WTC11 (cell line): Measurements from ENCODE around the gene ITIH5. TPM values are rescaled to one million over a fixed set of nuclear protein-coding genes. Genes with fewer than 3 reads are reported as not detected.

Experiments
- ATAC-seq: fragments of 200-7000 bp; cut with Tn5 transposase; 2 replicates; pipeline ENCODE4 v1.10.0; 2021; ENCODE audit warnings: mild to moderate bottlenecking, moderate library complexity
- CTCF ChIA-PET: fragments of 300-600 bp; sonication (Branson Sonifier 250); formaldehyde crosslinking; loops from one replicate; lab custom pipeline; 2021; ENCODE audit warnings: antibody characterized with exemption; lab: Charles Lee
- POLR2A ChIA-PET: fragments of 350-600 bp; sonication (Branson Sonifier 250); formaldehyde crosslinking; loops from one replicate; lab custom pipeline; 2021; ENCODE audit warnings: antibody characterized with exemption; lab: Charles Lee
- DNase-seq: peaks from one replicate; pipeline ENCODE4 v3.0.0; 2021; ENCODE audit warnings: low spot score
- H3K27ac Mint-ChIP-seq: 2 replicates; pipeline ENCODE4 v1.8.0; 2021; ENCODE audit warnings: mixed read lengths
- H3K27me3 Mint-ChIP-seq: 2 replicates; pipeline ENCODE4 v1.8.0; 2021; ENCODE audit warnings: low read depth, mild to moderate bottlenecking, moderate library complexity, mixed read lengths
- H3K36me3 Mint-ChIP-seq: 2 replicates; pipeline ENCODE4 v1.8.0; 2021; ENCODE audit warnings: mixed read lengths
- H3K4me1 Mint-ChIP-seq: 2 replicates; pipeline ENCODE4 v1.8.0; 2022; ENCODE audit warnings: mixed read lengths
- H3K4me3 Mint-ChIP-seq: 2 replicates; pipeline ENCODE4 v1.8.0; 2021; ENCODE audit warnings: mild to moderate bottlenecking, moderate library complexity, mixed read lengths
- H3K9me3 Mint-ChIP-seq: 2 replicates; pipeline ENCODE4 v1.8.0; 2021; ENCODE audit warnings: mixed read lengths
- CREM ChIP-seq: sonication (generic); formaldehyde crosslinking; IDR thresholded peaks from 2 replicates; pipeline ENCODE4 v1.8.1; 2022; ENCODE audit warnings: mild to moderate bottlenecking, missing genetic modification reagents, moderate library complexity
- FOXJ3 ChIP-seq: sonication (generic); formaldehyde crosslinking; IDR thresholded peaks from 2 replicates; pipeline ENCODE4 v1.9.0; 2021; ENCODE audit warnings: missing genetic modification reagents, mild to moderate bottlenecking, borderline replicate concordance
- GRHL2 ChIP-seq: fragments of 250-450 bp; sonication (Bioruptor Pico); IDR thresholded peaks from 2 replicates; pipeline ENCODE4 v1.8.0; 2022; ENCODE audit warnings: mild to moderate bottlenecking, moderate library complexity; ENCODE audit not compliant: insufficient replicate concordance, severe bottlenecking
- IRF2 ChIP-seq: sonication (generic); formaldehyde crosslinking; IDR thresholded peaks from 2 replicates; pipeline ENCODE4 v1.8.0; 2022; ENCODE audit warnings: low read depth, missing genetic modification reagents, borderline replicate concordance
- JAZF1 ChIP-seq: fragments of 250-450 bp; sonication (Bioruptor Pico); IDR thresholded peaks from 2 replicates; pipeline ENCODE4 v1.9.0; 2021; ENCODE audit warnings: moderate library complexity, mild to moderate bottlenecking, inconsistent platforms
- SMAD3 ChIP-seq: sonication (generic); formaldehyde crosslinking; IDR thresholded peaks from 2 replicates; pipeline ENCODE4 v1.8.0; 2022; ENCODE audit warnings: missing genetic modification reagents, mild to moderate bottlenecking, borderline replicate concordance
- TEAD1 ChIP-seq: sonication (generic); formaldehyde crosslinking; IDR thresholded peaks from 2 replicates; pipeline ENCODE4 v1.8.0; 2022; ENCODE audit warnings: mild to moderate bottlenecking, missing genetic modification reagents
- TP53 ChIP-seq: sonication (generic); formaldehyde crosslinking; IDR thresholded peaks from 2 replicates; pipeline ENCODE4 v1.8.1; 2023; ENCODE audit warnings: mild to moderate bottlenecking, missing genetic modification reagents
- total RNA-seq: library from RNA; stranded (reverse); gene quantifications from 3 replicates; pipeline ENCODE4 v1.2.3, GENCODE V29; 2021
- TF ChIP-seq, protein P1 (sequence below): fragments of 200-600 bp; IDR thresholded peaks from 2 replicates; pipeline ENCODE4 v1.8.0; 2022; ENCODE audit warnings: antibody characterized with exemption
- TF ChIP-seq, protein P2 (sequence below): sonication (generic); formaldehyde crosslinking; IDR thresholded peaks from 2 replicates; pipeline ENCODE4 v1.8.1; 2023; ENCODE audit warnings: mild to moderate bottlenecking, missing genetic modification reagents
- TF ChIP-seq, protein P3 (sequence below): sonication (generic); formaldehyde crosslinking; IDR thresholded peaks from 2 replicates; pipeline ENCODE4 v1.8.0; 2023; ENCODE audit warnings: mild to moderate bottlenecking, missing genetic modification reagents
- TF ChIP-seq, protein P4 (sequence below): sonication (generic); formaldehyde crosslinking; IDR thresholded peaks from 2 replicates; pipeline ENCODE4 v1.8.0; 2023; ENCODE audit warnings: missing genetic modification reagents, mild to moderate bottlenecking, borderline replicate concordance

Gene ITIH5
- total RNA-seq, 1 experiment from 2014 or later, result 3.1 TPM

DNA sequence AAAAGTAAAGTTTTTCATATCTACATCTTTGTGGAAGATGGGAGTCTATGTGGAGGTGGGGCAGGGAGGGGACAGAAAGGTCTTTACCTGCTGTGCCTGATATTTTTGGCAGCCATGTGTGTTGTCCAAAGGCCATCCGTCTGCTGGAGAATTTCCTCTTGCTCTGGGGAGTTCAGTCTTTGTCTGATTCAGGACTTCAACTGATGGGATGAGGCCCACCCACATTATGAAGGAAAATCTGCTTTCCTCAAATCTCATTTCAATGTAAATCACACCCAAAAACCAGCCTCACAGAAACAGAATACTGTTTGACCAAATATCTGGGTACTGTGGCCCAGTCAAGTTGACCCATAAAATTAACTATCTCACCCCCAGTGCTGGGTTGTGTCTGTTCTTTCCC lies 12.5 kb upstream of the ITIH5 start (continued):
- TF ChIP-seq, protein P1, sequence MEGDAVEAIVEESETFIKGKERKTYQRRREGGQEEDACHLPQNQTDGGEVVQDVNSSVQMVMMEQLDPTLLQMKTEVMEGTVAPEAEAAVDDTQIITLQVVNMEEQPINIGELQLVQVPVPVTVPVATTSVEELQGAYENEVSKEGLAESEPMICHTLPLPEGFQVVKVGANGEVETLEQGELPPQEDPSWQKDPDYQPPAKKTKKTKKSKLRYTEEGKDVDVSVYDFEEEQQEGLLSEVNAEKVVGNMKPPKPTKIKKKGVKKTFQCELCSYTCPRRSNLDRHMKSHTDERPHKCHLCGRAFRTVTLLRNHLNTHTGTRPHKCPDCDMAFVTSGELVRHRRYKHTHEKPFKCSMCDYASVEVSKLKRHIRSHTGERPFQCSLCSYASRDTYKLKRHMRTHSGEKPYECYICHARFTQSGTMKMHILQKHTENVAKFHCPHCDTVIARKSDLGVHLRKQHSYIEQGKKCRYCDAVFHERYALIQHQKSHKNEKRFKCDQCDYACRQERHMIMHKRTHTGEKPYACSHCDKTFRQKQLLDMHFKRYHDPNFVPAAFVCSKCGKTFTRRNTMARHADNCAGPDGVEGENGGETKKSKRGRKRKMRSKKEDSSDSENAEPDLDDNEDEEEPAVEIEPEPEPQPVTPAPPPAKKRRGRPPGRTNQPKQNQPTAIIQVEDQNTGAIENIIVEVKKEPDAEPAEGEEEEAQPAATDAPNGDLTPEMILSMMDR, result no peak
- TF ChIP-seq, protein P2, sequence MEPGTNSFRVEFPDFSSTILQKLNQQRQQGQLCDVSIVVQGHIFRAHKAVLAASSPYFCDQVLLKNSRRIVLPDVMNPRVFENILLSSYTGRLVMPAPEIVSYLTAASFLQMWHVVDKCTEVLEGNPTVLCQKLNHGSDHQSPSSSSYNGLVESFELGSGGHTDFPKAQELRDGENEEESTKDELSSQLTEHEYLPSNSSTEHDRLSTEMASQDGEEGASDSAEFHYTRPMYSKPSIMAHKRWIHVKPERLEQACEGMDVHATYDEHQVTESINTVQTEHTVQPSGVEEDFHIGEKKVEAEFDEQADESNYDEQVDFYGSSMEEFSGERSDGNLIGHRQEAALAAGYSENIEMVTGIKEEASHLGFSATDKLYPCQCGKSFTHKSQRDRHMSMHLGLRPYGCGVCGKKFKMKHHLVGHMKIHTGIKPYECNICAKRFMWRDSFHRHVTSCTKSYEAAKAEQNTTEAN, result no peak
- TF ChIP-seq CREM (CRISPR knock-in tag), result no peak
- no peak for TF ChIP-seq TEAD1 (CRISPR knock-in tag)
- TF ChIP-seq GRHL2, result no peak
- no peak for TF ChIP-seq SMAD3 (CRISPR knock-in tag)
- TF ChIP-seq, all 79 proteins: peak for 0

DNA sequence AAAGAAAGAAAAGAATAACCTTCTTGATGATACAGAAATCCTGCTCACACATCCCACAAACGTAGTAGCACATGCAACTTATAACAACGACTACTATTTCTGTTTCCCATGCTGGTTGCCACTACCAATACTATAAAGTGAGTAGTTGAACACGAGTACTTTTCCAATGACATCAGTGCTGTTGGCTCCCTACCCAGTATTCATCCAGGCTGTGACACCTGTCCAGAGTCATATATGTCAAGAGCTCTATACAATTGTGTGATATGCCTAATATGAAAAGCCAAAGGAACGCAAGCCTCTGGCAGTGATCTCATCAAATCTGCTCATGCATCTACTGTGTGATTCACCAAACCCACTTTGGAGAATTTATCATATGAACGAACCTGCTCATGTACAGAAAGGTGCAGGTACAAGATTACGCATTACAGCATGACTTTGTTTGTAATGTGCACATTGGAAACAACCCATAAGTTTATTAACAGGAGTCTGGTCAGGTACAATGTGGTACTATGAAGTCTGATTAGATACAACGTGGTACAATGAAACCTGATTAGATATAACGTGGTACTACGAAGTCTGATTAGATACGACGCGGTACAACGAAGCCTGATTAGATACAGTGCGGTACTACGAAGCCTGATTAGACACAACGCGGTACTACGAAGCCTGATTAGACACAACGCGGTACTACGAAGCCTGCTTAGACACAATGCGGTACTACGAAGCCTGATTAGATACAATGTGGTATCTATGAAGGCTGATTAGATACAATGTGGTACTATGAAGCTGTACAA lies 5.8 kb upstream of the ITIH5 start:
- H3K9me3 Mint-ChIP-seq, result no peaks in the 10 kb centered on the region
- no peaks in the 10 kb centered on the region for H3K36me3 Mint-ChIP-seq
- ATAC-seq (no peak), DNase-seq (no peak)
- ChIA-PET POLR2A (interaction anchor here (0.5 kb wide), 1 partner anchor 118 kb away, joined by 3 read pairs; no protein-coding TSS in a partner anchor), CTCF (interaction anchor here (1.9 kb wide), 1 partner anchor 147 kb away, joined by 4 read pairs; no protein-coding TSS in a partner anchor)
- peaks cover 27% of the 10 kb centered on the region for H3K27me3 Mint-ChIP-seq
- no peak overlapping the region for H3K4me3 Mint-ChIP-seq
- H3K27ac Mint-ChIP-seq, result no peak overlapping the region
- TF ChIP-seq FOXJ3 (CRISPR knock-in tag), result no peak
- TF ChIP-seq TP53, result no peak
- TF ChIP-seq JAZF1 (CRISPR knock-in tag), result peak; percentile 65; the same call in 1 of the 2 replicates
- H3K4me1 Mint-ChIP-seq, result peaks cover 4% of the 10 kb centered on the region

DNA sequence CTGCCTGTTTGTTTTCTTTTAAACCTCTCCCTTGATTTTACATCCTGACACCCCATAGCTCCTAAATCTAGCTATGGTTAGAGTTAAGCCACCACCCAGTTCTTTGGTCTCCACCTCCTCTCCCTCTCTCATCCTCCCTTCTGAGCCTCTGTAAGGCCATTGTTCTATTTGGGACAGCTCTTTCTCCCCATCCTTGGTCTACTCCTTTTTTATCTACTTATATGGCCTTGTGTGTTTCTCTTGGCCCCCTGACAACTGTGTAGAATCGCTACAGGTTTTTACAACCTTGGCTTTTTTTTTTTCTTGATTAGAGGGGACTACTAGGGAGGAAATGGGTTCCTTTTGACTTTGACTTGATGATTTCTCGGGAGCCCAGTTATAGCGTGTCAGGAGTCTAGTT lies 3.4 kb upstream of the ITIH5 start:
- ATAC-seq (no peak), DNase-seq (no peak)
- no peaks in the 10 kb centered on the region for H3K36me3 Mint-ChIP-seq
- no peak overlapping the region for H3K4me3 Mint-ChIP-seq
- H3K9me3 Mint-ChIP-seq, result no peaks in the 10 kb centered on the region
- CTCF ChIA-PET, result interaction anchor here (0.9 to 1.0 kb wide), 2 partner anchors 17 to 145 kb away, joined by 3 to 5 read pairs; no protein-coding TSS in a partner anchor
- H3K27ac Mint-ChIP-seq, result no peak overlapping the region
- POLR2A ChIA-PET, result interaction anchor here (0.7 kb wide), 1 partner anchor 382 kb away, joined by 3 read pairs; no protein-coding TSS in a partner anchor
- peaks cover 41% of the 10 kb centered on the region for H3K27me3 Mint-ChIP-seq
- H3K4me1 Mint-ChIP-seq, result peaks cover 15% of the 10 kb centered on the region
- TF ChIP-seq IRF2 (CRISPR knock-in tag), result no peak
- TF ChIP-seq, protein P3, sequence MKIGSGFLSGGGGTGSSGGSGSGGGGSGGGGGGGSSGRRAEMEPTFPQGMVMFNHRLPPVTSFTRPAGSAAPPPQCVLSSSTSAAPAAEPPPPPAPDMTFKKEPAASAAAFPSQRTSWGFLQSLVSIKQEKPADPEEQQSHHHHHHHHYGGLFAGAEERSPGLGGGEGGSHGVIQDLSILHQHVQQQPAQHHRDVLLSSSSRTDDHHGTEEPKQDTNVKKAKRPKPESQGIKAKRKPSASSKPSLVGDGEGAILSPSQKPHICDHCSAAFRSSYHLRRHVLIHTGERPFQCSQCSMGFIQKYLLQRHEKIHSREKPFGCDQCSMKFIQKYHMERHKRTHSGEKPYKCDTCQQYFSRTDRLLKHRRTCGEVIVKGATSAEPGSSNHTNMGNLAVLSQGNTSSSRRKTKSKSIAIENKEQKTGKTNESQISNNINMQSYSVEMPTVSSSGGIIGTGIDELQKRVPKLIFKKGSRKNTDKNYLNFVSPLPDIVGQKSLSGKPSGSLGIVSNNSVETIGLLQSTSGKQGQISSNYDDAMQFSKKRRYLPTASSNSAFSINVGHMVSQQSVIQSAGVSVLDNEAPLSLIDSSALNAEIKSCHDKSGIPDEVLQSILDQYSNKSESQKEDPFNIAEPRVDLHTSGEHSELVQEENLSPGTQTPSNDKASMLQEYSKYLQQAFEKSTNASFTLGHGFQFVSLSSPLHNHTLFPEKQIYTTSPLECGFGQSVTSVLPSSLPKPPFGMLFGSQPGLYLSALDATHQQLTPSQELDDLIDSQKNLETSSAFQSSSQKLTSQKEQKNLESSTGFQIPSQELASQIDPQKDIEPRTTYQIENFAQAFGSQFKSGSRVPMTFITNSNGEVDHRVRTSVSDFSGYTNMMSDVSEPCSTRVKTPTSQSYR (CRISPR knock-in tag), result no peak
- TF ChIP-seq, protein P4, sequence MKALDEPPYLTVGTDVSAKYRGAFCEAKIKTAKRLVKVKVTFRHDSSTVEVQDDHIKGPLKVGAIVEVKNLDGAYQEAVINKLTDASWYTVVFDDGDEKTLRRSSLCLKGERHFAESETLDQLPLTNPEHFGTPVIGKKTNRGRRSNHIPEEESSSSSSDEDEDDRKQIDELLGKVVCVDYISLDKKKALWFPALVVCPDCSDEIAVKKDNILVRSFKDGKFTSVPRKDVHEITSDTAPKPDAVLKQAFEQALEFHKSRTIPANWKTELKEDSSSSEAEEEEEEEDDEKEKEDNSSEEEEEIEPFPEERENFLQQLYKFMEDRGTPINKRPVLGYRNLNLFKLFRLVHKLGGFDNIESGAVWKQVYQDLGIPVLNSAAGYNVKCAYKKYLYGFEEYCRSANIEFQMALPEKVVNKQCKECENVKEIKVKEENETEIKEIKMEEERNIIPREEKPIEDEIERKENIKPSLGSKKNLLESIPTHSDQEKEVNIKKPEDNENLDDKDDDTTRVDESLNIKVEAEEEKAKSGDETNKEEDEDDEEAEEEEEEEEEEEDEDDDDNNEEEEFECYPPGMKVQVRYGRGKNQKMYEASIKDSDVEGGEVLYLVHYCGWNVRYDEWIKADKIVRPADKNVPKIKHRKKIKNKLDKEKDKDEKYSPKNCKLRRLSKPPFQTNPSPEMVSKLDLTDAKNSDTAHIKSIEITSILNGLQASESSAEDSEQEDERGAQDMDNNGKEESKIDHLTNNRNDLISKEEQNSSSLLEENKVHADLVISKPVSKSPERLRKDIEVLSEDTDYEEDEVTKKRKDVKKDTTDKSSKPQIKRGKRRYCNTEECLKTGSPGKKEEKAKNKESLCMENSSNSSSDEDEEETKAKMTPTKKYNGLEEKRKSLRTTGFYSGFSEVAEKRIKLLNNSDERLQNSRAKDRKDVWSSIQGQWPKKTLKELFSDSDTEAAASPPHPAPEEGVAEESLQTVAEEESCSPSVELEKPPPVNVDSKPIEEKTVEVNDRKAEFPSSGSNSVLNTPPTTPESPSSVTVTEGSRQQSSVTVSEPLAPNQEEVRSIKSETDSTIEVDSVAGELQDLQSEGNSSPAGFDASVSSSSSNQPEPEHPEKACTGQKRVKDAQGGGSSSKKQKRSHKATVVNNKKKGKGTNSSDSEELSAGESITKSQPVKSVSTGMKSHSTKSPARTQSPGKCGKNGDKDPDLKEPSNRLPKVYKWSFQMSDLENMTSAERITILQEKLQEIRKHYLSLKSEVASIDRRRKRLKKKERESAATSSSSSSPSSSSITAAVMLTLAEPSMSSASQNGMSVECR (CRISPR knock-in tag), result no peak
